Measurements from ENCODE around the gene AMD1. TPM values are rescaled to one million over a fixed set of nuclear protein-coding genes. Genes with fewer than 3 reads are reported as not detected.
"Not testable (repeated sequence)": the region's sequence is repeated elsewhere in the genome, so short reads cannot be mapped to it uniquely, and the experiment has no call there.

The AMD1 gene
- total RNA-seq, 1 experiment from 2014 or later, result 38.2 TPM

DNA sequence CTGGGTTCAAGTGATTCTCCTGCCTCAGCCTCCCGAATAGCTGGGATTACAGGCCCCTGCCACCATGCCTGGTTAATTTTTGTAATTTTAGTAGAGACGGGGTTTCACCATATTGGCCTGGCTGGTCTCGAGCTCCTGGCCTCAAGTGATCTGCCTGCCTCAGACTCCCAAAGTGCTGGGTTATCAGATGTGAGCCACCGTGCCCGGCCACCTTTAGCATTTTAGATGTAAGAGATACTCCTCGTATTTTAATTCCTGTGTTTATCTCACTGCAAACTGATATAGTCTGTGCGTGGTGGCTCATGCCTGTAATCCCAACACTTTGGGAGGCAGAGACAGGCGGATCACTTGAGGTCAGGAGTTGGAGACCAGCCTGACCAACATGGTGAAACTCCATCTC, 27.0 kb downstream of the AMD1 start:
- DNase-seq (ENCODE audit: low read depth); in situ Hi-C loops (cut with HindIII; ENCODE audit: low pct_unique_long_range_greater_than_20kb, low sequenced_read_pairs): not testable (repeated sequence)

- no peak for DNase-seq (ENCODE audit: low read depth)
- in situ Hi-C loops (cut with HindIII; ENCODE audit: low pct_unique_long_range_greater_than_20kb, low sequenced_read_pairs), result no loop called here
Observed at GRCh38 chr6:110902091-110902490, 27.5 kb downstream of the AMD1 start.

GRCh38 chr6:110906273-110906672, 31.7 kb downstream of the AMD1 start:
- DNase-seq (ENCODE audit: low read depth); in situ Hi-C loops (cut with HindIII; ENCODE audit: low pct_unique_long_range_greater_than_20kb, low sequenced_read_pairs): not testable (repeated sequence)

GRCh38 chr6:110930781-110931180, 56.2 kb downstream of the AMD1 start:
- in situ Hi-C loops (cut with HindIII; ENCODE audit: low pct_unique_long_range_greater_than_20kb, low sequenced_read_pairs), result no loop called here

DNA sequence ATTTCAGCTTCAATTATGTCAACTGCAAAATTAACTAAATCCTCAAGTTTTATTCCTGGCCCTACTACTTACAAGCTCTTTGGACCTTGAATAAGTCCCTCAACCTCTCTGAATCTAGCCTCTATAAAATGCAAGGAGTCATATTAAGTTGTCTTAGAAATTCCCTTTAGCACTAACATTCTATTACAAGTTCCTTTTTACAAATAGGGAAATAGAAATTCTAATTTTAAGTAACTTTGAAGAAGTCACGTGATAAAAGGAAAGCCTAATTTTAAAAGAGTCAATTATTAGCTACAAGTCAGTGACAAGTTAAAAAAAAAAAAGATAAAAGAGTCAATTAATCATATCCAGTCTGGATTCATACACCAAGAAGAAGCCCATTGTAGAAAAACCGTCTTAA, 59.3 kb downstream of the AMD1 start:
- no peak for DNase-seq (ENCODE audit: low read depth)
- in situ Hi-C loops (cut with HindIII; ENCODE audit: low pct_unique_long_range_greater_than_20kb, low sequenced_read_pairs), result no loop called here

More at GRCh38 chr6:110930781-110931180, 56.2 kb downstream of the AMD1 start:
- no peak for DNase-seq (ENCODE audit: low read depth)

DNA sequence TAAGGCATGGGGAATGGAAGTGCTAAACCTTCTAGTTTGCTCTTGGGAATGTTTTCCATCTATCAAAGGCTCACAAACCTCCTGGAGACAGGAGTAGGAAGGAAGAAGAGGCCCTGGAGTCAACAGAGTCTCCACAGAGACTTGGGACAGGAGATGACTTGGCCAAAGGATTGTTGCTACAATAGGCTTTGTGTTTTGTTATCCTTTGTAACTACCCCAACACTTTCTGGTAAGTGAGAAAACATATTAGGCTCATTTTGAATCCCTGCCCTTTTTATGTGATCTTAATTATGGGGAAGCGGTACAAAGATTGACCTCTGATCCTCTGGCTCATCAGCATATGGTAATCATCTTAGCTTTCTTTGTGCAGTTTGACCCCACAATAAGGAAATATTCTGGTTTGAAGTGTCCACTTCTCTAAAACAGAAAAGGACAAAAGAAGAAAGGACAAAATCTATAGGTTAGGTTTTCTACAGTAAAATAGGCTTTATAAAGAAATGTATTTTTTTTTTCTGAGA, 59.9 kb downstream of the AMD1 start:
- in situ Hi-C loops (cut with HindIII; ENCODE audit: low pct_unique_long_range_greater_than_20kb, low sequenced_read_pairs), result no loop called here
- DNase-seq (ENCODE audit: low read depth), result no peak

DNA sequence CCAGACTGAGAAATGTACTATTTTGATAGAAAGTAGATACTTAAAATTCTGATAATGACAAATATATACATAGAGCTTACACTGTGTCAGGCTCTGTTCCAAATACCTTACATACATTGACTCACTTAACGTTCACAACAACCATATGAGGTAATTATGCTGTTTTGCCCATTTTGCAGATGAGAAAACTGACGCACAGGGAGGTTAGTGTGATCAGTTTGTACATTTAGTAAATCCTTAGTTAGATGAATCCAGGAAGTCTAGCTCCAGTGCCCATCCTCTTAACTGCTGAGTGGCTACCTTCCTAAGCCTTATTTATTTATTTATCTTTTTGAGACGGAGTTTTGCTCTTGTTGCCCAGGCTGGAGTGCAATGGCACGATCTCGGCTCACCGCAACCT, 60.6 kb downstream of the AMD1 start:
- in situ Hi-C loops (cut with HindIII; ENCODE audit: low pct_unique_long_range_greater_than_20kb, low sequenced_read_pairs), result no loop called here
- no peak for DNase-seq (ENCODE audit: low read depth)

DNA sequence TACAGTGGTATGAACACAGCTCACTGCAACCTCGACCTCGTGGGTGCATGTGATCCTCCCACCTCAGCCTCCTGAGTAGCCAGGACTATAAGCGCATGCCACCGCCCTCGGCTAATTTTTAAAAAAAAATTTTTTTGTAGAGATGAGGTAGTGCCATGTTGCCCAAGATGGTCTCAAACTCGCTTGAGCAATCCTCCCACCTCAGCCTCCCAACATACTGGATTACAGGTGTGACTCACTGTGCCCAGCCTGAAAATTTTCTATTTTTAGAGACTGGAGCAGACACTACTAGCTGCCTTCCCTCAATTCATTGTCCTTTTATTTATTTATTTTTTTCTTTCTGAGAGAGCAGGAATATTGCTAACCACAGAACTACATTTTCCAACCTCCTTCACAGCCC, 63.6 kb downstream of the AMD1 start:
- DNase-seq (ENCODE audit: low read depth), result no peak
- in situ Hi-C loops (cut with HindIII; ENCODE audit: low pct_unique_long_range_greater_than_20kb, low sequenced_read_pairs), result no loop called here

GRCh38 chr6:110939429-110940200, 65.0 kb downstream of the AMD1 start:
- DNase-seq (ENCODE audit: low read depth), result no peak
- in situ Hi-C loops (cut with HindIII; ENCODE audit: low pct_unique_long_range_greater_than_20kb, low sequenced_read_pairs), result no loop called here

GRCh38 chr6:110944681-110945151, 70.1 kb downstream of the AMD1 start:
- DNase-seq (ENCODE audit: low read depth), result peak; percentile 81
- in situ Hi-C loops (cut with HindIII; ENCODE audit: low pct_unique_long_range_greater_than_20kb, low sequenced_read_pairs), result no loop called here

Other genes with a start within 250 kb of the AMD1 start
- 7.6 and 8.9 TPM in 2 replicates for gene CDK19, start 59.3 kb upstream of the AMD1 start, total RNA-seq (2014; rRNA removed; shearing (Covaris generic); ENCODE audit: low replicate concordance)
- gene GTF3C6, start 83.9 kb downstream of the AMD1 start, total RNA-seq (2014; rRNA removed; shearing (Covaris generic); ENCODE audit: low replicate concordance), result 14.7 and 40.3 TPM in 2 replicates
- gene RPF2, start 107.3 kb downstream of the AMD1 start, total RNA-seq (2014; rRNA removed; shearing (Covaris generic); ENCODE audit: low replicate concordance), result 26.4 and 37.1 TPM in 2 replicates
- 0.14 and 0.74 TPM in 2 replicates for gene SLC16A10, start 212.7 kb downstream of the AMD1 start, total RNA-seq (2014; rRNA removed; shearing (Covaris generic); ENCODE audit: low replicate concordance)

All from Caki2 (cell line).